ENCODE measurements around the gene SPATS2L.

The SPATS2L gene

GRCh38 chr2:200322607-200323006 lies 16.1 kb downstream of the SPATS2L start:
- DNase-seq (ENCODE audit: low read depth) = no peak
- TF ChIP-seq, protein P1, sequence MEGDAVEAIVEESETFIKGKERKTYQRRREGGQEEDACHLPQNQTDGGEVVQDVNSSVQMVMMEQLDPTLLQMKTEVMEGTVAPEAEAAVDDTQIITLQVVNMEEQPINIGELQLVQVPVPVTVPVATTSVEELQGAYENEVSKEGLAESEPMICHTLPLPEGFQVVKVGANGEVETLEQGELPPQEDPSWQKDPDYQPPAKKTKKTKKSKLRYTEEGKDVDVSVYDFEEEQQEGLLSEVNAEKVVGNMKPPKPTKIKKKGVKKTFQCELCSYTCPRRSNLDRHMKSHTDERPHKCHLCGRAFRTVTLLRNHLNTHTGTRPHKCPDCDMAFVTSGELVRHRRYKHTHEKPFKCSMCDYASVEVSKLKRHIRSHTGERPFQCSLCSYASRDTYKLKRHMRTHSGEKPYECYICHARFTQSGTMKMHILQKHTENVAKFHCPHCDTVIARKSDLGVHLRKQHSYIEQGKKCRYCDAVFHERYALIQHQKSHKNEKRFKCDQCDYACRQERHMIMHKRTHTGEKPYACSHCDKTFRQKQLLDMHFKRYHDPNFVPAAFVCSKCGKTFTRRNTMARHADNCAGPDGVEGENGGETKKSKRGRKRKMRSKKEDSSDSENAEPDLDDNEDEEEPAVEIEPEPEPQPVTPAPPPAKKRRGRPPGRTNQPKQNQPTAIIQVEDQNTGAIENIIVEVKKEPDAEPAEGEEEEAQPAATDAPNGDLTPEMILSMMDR (IDR thresholded peaks at IDR 0.05; ENCODE audit: control insufficient read depth, insufficient read depth, low read depth, low read length, missing control alignments) = no peak

GRCh38 chr2:200324362-200324761 lies 17.9 kb downstream of the SPATS2L start:
- DNase-seq (ENCODE audit: low read depth) = no peak
- no peak overlapping the region for H3K4me3 ChIP-seq (ENCODE audit: control insufficient read depth, low read depth, low read length)
- TF ChIP-seq, protein P1 (IDR thresholded peaks at IDR 0.05; ENCODE audit: control insufficient read depth, insufficient read depth, low read depth, low read length, missing control alignments) = no peak

More at GRCh38 chr2:200322607-200323006, 16.1 kb downstream of the SPATS2L start:
- no peak overlapping the region for H3K4me3 ChIP-seq (ENCODE audit: control insufficient read depth, low read depth, low read length)

GRCh38 chr2:200329384-200329783 lies 22.9 kb downstream of the SPATS2L start:
- DNase-seq (ENCODE audit: low read depth) = no peak
- H3K4me3 ChIP-seq (ENCODE audit: control insufficient read depth, low read depth, low read length) = no peak overlapping the region
- TF ChIP-seq, protein P1 (IDR thresholded peaks at IDR 0.05; ENCODE audit: control insufficient read depth, insufficient read depth, low read depth, low read length, missing control alignments) = no peak

DNA sequence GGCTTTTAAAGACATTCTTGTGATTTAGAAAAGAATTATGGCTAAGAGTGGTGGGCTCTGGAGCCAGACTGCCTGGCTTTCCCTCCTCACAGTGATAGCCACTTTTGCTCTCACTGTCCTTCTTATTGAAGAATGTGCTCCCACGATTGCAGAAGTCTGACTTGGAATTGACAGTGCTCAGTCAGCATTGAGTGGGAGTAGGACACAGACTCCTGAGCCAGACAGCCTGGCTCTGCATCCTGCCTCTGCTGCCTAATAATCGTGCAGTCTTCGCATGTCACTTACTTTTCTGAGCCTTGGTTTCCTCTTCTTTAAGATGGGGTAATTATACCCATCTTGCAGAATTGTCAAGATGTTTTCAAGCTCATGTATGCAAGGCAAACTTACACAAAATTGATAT lies 23.3 kb downstream of the SPATS2L start:
- H3K4me3 ChIP-seq (ENCODE audit: control insufficient read depth, low read depth, low read length) = no peak overlapping the region
- no peak for DNase-seq (ENCODE audit: low read depth)
- TF ChIP-seq, protein P1 (IDR thresholded peaks at IDR 0.05; ENCODE audit: control insufficient read depth, insufficient read depth, low read depth, low read length, missing control alignments) = no peak

- H3K4me3 ChIP-seq (ENCODE audit: control insufficient read depth, low read depth, low read length) = no peak overlapping the region
- TF ChIP-seq, protein P1 (IDR thresholded peaks at IDR 0.05; ENCODE audit: control insufficient read depth, insufficient read depth, low read depth, low read length, missing control alignments) = no peak
- DNase-seq (ENCODE audit: low read depth) = no peak
These were observed 24.0 kb downstream of the SPATS2L start for GRCh38 chr2:200330351-200331060.

GRCh38 chr2:200331061-200331400 lies 24.5 kb downstream of the SPATS2L start:
- TF ChIP-seq, protein P1 (IDR thresholded peaks at IDR 0.05; ENCODE audit: control insufficient read depth, insufficient read depth, low read depth, low read length, missing control alignments) = no peak
- DNase-seq (ENCODE audit: low read depth) = no peak

More at GRCh38 chr2:200331061-200331400, 24.5 kb downstream of the SPATS2L start:
- no peak overlapping the region for H3K4me3 ChIP-seq (ENCODE audit: control insufficient read depth, low read depth, low read length)
